ENCODE data around the gene FXYD7. TPM values are rescaled to one million over a fixed set of nuclear protein-coding genes. Genes with fewer than 3 reads are reported as not detected.

The FXYD7 gene
- total and polyA plus RNA-seq, 2 of the 13 experiments (the other 11 are each of a cell fraction or from before 2014, with no cell fraction given) = 0.55 TPM; not detected in 1

DNA sequence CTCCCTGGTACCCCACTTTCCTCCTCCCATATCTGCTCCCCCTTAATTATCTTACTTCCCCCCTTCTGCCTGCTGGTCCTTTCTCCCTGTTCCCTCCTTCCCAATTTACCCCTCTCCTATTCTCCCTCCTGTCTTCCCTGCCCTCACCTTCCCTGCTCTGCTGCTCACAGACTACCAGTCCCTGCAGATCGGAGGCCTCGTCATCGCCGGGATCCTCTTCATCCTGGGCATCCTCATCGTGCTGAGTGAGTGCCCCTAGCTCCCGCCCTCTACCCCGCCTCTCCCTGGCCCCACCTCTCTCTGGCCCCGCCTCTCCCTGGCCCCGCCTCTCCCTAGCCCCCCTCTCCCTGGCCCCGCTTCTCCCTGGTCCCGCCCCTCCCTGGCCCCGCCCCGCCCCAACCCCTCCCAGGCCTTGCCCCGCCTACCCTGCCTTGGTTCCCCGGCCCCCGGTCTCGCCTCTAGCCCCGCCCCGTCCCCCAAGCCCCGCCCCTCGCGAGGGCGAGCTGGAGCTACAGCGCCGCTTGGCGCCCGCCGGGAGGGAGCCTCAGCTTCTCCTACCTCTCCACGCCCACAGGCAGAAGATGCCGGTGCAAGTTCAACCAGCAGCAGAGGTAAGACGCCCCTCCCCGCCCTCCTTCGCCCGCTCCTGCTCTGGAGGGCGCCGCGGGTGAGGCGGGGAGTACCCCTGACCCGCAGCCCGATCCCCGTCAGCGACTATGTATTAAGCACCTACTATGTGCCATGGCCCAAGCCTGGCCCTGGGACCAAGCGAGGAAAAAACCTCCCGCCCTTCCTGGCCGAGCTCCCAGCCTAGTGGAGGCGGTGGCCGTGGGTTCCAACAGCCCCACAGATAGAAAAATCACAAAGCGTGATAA is 1.9 kb upstream of the FXYD7 start:
- ATAC-seq (peak; percentile 37), FAIRE-seq (no peak), DNase-seq (ENCODE audit: low spot score) (peak; percentile 38)
- WGBS (ENCODE audit: low lambda C conversion rate) = 51% methylated on average over 40 of the region's 48 CpGs
- Histone ChIP-seq H3K9me3 (ENCODE audit: low read length) (no peaks in the 10 kb centered on the region), H3K9ac (ENCODE audit: insufficient read depth, low read depth, low read length) (peak overlapping the region; percentile 26; the same call in 1 of the 2 replicates), H3K4me2 (ENCODE audit: low read depth, low read length) (peak overlapping the region; percentile 100), H4K20me1 (ENCODE audit: insufficient read depth, low read length) (no peaks in the 10 kb centered on the region), H3K27me3 (ENCODE audit: control insufficient read depth in 1 of 2, insufficient read depth in 2 of 2, low read length in 2 of 2) (no peaks in the 10 kb centered on the region; a peak in 2 of 5 replicates), H3K4me3 (replicated peaks in 1 of 3; ENCODE audit: insufficient read depth in 1 of 3, low read depth in 2 of 3, low read length in 3 of 3) (peak overlapping the region in 2 of 3 experiments; percentile 34 to 81; a peak in 2 of 6 replicates), H2AFZ (ENCODE audit: low read length) (no peak overlapping the region), H3K27ac (ENCODE audit: extremely low read length, insufficient read depth, low read length) (no peak overlapping the region), H3K4me1 (ENCODE audit: insufficient read depth, low read length) (peaks cover 47% of the 10 kb centered on the region), H3K79me2 (ENCODE audit: insufficient read depth, low read length) (no peaks in the 10 kb centered on the region), H3K36me3 (replicated peaks in 1 of 2; ENCODE audit: control insufficient read depth in 1 of 2, insufficient read depth in 2 of 2, low read length in 2 of 2) (no peaks in the 10 kb centered on the region)
- intact Hi-C loops (cut with micrococcal nuclease; ENCODE audit: unreplicated experiment) (no loop called here), in situ Hi-C loops (cut with HindIII; ENCODE audit: extremely low pct_ligation_motif_present, low pct_unique_long_range_greater_than_20kb) (no loop called here)
- POLR2A ChIA-PET = interaction anchor here (0.8 kb wide), 1 partner anchor 235 kb away, joined by 3 read pairs; no protein-coding TSS in a partner anchor
- CTCF ChIA-PET (ENCODE audit: low intra/inter-chr PET ratio, low total read pairs) = interaction anchor here (1.3 kb wide), 1 partner anchor 75 kb away, joined by 4 read pairs; no protein-coding TSS in a partner anchor
- no TSS peak for BruUV-seq (replicated peaks)
- TF ChIP-seq, protein P1, sequence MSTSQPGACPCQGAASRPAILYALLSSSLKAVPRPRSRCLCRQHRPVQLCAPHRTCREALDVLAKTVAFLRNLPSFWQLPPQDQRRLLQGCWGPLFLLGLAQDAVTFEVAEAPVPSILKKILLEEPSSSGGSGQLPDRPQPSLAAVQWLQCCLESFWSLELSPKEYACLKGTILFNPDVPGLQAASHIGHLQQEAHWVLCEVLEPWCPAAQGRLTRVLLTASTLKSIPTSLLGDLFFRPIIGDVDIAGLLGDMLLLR (CRISPR knock-in tag; IDR thresholded peaks at IDR 0.05) = no peak
- TF ChIP-seq POLR2AphosphoS5 (IDR thresholded peaks at IDR 0.05; ENCODE audit: low read depth, low read length) = peak; percentile 60; the same call in 1 of the 2 replicates
- peak; percentile 51 for TF ChIP-seq STAG1 (CRISPR knock-in tag; IDR thresholded peaks at IDR 0.05)
- peak; percentile 93 for TF ChIP-seq ZKSCAN1 (IDR thresholded peaks at IDR 0.05; ENCODE audit: low read length)
- TF ChIP-seq RAD21 (CRISPR knock-in tag; IDR thresholded peaks at IDR 0.05) = peak; percentile 44; the same call in 1 of the 2 replicates
- 0 out of 2 replicates have a peak, but pooled peaks have one; percentile 48 for TF ChIP-seq MAZ (IDR thresholded peaks at IDR 0.05; ENCODE audit: borderline replicate concordance, low read depth, low read length)
- no peak for TF ChIP-seq MAZ (CRISPR knock-in tag; IDR thresholded peaks at IDR 0.05; ENCODE audit: low read depth)
- TF ChIP-seq, protein P2, sequence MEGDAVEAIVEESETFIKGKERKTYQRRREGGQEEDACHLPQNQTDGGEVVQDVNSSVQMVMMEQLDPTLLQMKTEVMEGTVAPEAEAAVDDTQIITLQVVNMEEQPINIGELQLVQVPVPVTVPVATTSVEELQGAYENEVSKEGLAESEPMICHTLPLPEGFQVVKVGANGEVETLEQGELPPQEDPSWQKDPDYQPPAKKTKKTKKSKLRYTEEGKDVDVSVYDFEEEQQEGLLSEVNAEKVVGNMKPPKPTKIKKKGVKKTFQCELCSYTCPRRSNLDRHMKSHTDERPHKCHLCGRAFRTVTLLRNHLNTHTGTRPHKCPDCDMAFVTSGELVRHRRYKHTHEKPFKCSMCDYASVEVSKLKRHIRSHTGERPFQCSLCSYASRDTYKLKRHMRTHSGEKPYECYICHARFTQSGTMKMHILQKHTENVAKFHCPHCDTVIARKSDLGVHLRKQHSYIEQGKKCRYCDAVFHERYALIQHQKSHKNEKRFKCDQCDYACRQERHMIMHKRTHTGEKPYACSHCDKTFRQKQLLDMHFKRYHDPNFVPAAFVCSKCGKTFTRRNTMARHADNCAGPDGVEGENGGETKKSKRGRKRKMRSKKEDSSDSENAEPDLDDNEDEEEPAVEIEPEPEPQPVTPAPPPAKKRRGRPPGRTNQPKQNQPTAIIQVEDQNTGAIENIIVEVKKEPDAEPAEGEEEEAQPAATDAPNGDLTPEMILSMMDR (CRISPR knock-in tag; IDR thresholded peaks at IDR 0.05) = peak; percentile 75
- no peak for TF ChIP-seq ZNF160 (CRISPR knock-in tag; IDR thresholded peaks at IDR 0.05)
- peak in 1 of 2 experiments; percentile 55; a peak in 1 of 4 replicates for TF ChIP-seq POLR2A (IDR thresholded peaks at IDR 0.05; ENCODE audit: insufficient read depth in 1 of 2, low read depth in 2 of 2, low read length in 2 of 2)
- TF ChIP-seq PCBP2 (optimal IDR thresholded peaks at IDR 0.05; ENCODE audit: low read depth, low read length, poor library complexity, severe bottlenecking) = peak; percentile 95
- no peak for TF ChIP-seq EEA1 (CRISPR knock-in tag; IDR thresholded peaks at IDR 0.05; ENCODE audit: borderline replicate concordance)
- TF ChIP-seq, protein P3, sequence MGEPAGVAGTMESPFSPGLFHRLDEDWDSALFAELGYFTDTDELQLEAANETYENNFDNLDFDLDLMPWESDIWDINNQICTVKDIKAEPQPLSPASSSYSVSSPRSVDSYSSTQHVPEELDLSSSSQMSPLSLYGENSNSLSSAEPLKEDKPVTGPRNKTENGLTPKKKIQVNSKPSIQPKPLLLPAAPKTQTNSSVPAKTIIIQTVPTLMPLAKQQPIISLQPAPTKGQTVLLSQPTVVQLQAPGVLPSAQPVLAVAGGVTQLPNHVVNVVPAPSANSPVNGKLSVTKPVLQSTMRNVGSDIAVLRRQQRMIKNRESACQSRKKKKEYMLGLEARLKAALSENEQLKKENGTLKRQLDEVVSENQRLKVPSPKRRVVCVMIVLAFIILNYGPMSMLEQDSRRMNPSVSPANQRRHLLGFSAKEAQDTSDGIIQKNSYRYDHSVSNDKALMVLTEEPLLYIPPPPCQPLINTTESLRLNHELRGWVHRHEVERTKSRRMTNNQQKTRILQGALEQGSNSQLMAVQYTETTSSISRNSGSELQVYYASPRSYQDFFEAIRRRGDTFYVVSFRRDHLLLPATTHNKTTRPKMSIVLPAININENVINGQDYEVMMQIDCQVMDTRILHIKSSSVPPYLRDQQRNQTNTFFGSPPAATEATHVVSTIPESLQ (CRISPR knock-in tag; conservative IDR thresholded peaks at IDR 0.05) = no peak
- 0 out of 2 replicates have a peak, but pooled peaks have one; percentile 15 for TF ChIP-seq SALL1 (CRISPR knock-in tag; IDR thresholded peaks at IDR 0.05)
- TF ChIP-seq, protein P4, sequence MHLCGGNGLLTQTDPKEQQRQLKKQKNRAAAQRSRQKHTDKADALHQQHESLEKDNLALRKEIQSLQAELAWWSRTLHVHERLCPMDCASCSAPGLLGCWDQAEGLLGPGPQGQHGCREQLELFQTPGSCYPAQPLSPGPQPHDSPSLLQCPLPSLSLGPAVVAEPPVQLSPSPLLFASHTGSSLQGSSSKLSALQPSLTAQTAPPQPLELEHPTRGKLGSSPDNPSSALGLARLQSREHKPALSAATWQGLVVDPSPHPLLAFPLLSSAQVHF (CRISPR knock-in tag; IDR thresholded peaks at IDR 0.05) = 0 out of 2 replicates have a peak, but pooled peaks have one; percentile 26
- no peak for TF ChIP-seq SP1 (IDR thresholded peaks at IDR 0.05)
- peak; percentile 43; the same call in 1 of the 2 replicates for TF ChIP-seq SP1 (CRISPR knock-in tag; IDR thresholded peaks at IDR 0.05)

Measured in HepG2 (cell line).